Measurements from ENCODE around the gene CBFB. TPM values are rescaled to one million over a fixed set of nuclear protein-coding genes. Genes with fewer than 3 reads are reported as not detected.
A peak's percentile ranks its signal among the peaks of the same experiment; 100 is the strongest.

The CBFB gene
- total RNA-seq, 3 donors from 2014 or later (not counting 1 experiment from before 2014, with no cell fraction given), result 96.1 to 102 (median 97.2) TPM

GRCh38 chr16:67015313-67015731, 13.6 kb upstream of the CBFB start:
- Mint-ChIP-seq H3K27ac (no peak overlapping the region), H3K9me3 (no peaks in the 10 kb centered on the region), H3K4me1 (peaks cover 0 to 3% of the 10 kb centered on the region in 2 donors), H3K36me3 (no peaks in the 10 kb centered on the region), H3K27me3 (ENCODE audit: low read depth in 2 of 2) (peaks cover 0 to 17% of the 10 kb centered on the region in 2 donors), H3K4me3 (no peak overlapping the region)
- ATAC-seq (no peak), DNase-seq (no peak)
- 96% methylated on average over 9 of the region's 9 CpGs for WGBS (ENCODE audit: insufficient coverage)
- Histone ChIP-seq H3K36me3 (ENCODE audit: control insufficient read depth, insufficient read depth, low read length) (no peaks in the 10 kb centered on the region), H3K4me3 (ENCODE audit: low read length) (no peak overlapping the region), H3K27ac (ENCODE audit: low read length) (no peak overlapping the region), H3K9me3 (ENCODE audit: control insufficient read depth, insufficient read depth, low read length) (no peaks in the 10 kb centered on the region), H3K27me3 (ENCODE audit: control insufficient read depth, insufficient read depth, low read length) (peaks cover 13% of the 10 kb centered on the region), H3K4me1 (ENCODE audit: control insufficient read depth, insufficient read depth, low read length) (peaks cover 13% of the 10 kb centered on the region)
- intact Hi-C loops (cut with micrococcal nuclease), result loop anchor here (10.0 kb wide), 1 partner anchor 89 kb away; the partner anchor contains the start of gene PHAF1
- no peak for TF ChIP-seq CTCF (IDR thresholded peaks at IDR 0.05)

DNA sequence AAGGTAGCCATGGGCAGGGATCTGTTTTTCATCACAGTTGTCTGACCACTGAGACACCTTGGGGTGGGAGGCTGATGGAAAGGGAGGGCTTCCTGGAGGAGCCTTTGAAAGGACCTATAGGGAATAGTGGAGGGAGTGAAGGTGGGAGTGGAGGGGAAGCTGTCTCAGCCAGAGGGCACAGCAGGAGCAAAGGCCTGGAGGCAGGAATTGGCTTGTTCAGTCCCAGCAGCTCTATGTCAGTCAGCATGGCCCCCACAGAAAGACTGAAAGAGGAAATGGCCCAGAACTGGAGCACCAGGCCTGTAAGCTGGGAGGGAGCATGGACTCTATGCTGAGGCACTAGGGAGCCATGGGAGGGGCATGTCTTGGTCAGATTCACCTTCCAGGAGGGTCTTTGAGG, 12.8 kb upstream of the CBFB start:
- no peaks in the 10 kb centered on the region for H3K9me3 ChIP-seq (ENCODE audit: control insufficient read depth, insufficient read depth, low read length)
- no peak overlapping the region for H3K4me3 ChIP-seq (ENCODE audit: low read length)
- Mint-ChIP-seq H3K27me3 (ENCODE audit: low read depth in 2 of 2) (peaks cover 0 to 16% of the 10 kb centered on the region in 2 donors), H3K36me3 (no peaks in the 10 kb centered on the region), H3K9me3 (no peaks in the 10 kb centered on the region), H3K4me1 (peaks cover 0 to 3% of the 10 kb centered on the region in 2 donors), H3K27ac (no peak overlapping the region), H3K4me3 (peak overlapping the region; percentile 21)
- no peak for DNase-seq
- ATAC-seq, result no peak
- no peak for TF ChIP-seq CTCF (IDR thresholded peaks at IDR 0.05)
- H3K27me3 ChIP-seq (ENCODE audit: control insufficient read depth, insufficient read depth, low read length), result peaks cover 13% of the 10 kb centered on the region
- intact Hi-C loops (cut with micrococcal nuclease), result loop anchor here (10.0 kb wide), 1 partner anchor 89 kb away; the partner anchor contains the start of gene PHAF1
- H3K4me1 ChIP-seq (ENCODE audit: control insufficient read depth, insufficient read depth, low read length), result peaks cover 13% of the 10 kb centered on the region
- H3K27ac ChIP-seq (ENCODE audit: low read length), result no peak overlapping the region
- H3K36me3 ChIP-seq (ENCODE audit: control insufficient read depth, insufficient read depth, low read length), result no peaks in the 10 kb centered on the region

DNA sequence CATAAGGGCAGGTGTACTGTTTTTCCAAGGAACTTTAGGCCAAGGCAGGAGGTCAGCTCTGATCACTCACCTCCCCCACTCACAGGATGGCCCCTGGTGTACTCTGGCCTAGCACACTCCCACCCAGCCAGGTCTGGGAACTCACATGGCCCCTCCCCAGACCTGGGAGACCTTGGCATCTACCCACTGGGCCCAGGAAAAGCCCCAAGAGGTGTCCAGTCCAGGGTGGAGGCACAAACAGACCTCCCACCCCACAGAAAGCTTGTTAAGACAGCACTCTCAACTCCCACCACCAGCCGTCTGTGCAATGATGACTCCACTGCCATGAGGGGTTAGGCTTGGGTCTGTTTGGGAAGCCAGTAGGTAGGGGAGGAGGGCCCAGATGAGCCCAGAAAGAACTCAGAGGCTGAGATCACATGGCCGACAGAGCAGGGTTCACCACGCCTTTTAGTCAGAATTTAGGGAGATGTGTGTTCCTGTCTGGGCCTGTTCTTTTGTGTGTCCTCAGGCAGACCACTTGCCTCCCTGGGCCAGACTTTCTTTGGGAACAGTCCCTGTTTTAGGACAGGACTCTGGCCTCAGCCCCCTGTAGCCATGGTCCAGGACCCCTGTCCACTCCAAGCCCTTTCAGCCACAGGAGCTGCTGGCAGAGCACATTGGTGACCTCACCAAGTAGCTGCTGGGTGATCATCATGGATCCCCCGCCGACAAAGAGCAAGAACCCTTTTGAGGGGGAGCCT, 12.1 kb upstream of the CBFB start:
- Histone ChIP-seq H3K27me3 (ENCODE audit: control insufficient read depth, insufficient read depth, low read length) (peaks cover 13% of the 10 kb centered on the region), H3K4me1 (ENCODE audit: control insufficient read depth, insufficient read depth, low read length) (peaks cover 13% of the 10 kb centered on the region), H3K27ac (ENCODE audit: low read length) (no peak overlapping the region), H3K36me3 (ENCODE audit: control insufficient read depth, insufficient read depth, low read length) (no peaks in the 10 kb centered on the region), H3K4me3 (ENCODE audit: low read length) (no peak overlapping the region), H3K9me3 (ENCODE audit: control insufficient read depth, insufficient read depth, low read length) (no peaks in the 10 kb centered on the region)
- TF ChIP-seq CTCF (IDR thresholded peaks at IDR 0.05), result no peak
- DNase-seq, result no peak
- peaks cover 0 to 18% of the 10 kb centered on the region in 2 donors for H3K27me3 Mint-ChIP-seq (ENCODE audit: low read depth in 2 of 2)
- no peak for ATAC-seq
- no peak overlapping the region for H3K4me3 Mint-ChIP-seq
- H3K36me3 Mint-ChIP-seq, result no peaks in the 10 kb centered on the region
- H3K9me3 Mint-ChIP-seq, result no peaks in the 10 kb centered on the region
- intact Hi-C loops (cut with micrococcal nuclease), result loop anchor here (1.0 to 10.0 kb wide), 2 partner anchors 88 to 138 kb away; partner anchors contain the start of gene PHAF1
- no peak overlapping the region for H3K27ac Mint-ChIP-seq
- WGBS (ENCODE audit: insufficient coverage), result 89% methylated on average over 4 of the region's 5 CpGs
- H3K4me1 Mint-ChIP-seq, result peaks cover 0 to 3% of the 10 kb centered on the region in 2 donors
